Karpas-422 (cell line): ENCODE measurements around the gene TSHZ2. TPM values are rescaled to one million over a fixed set of nuclear protein-coding genes. Genes with fewer than 3 reads are reported as not detected.
"Not testable (repeated sequence)": the region's sequence is repeated elsewhere in the genome, so short reads cannot be mapped to it uniquely, and the experiment has no call there.

ENCODE experiments used
- DNase-seq: peaks from one replicate; pipeline ENCODE4 v3.0.0-alpha.2; 2015
- H2AFZ ChIP-seq: fragments of 200-600 bp; sonication (generic); 2 replicates; pipeline ENCODE4 v1.6.1; 2014; ENCODE audit warnings: antibody characterized with exemption, low read length, mixed read lengths
- H3K27ac ChIP-seq: fragments of 200-600 bp; sonication (generic); 2 replicates; pipeline ENCODE4 v1.5.1; 2014; ENCODE audit warnings: mild to moderate bottlenecking, low read length, moderate library complexity
- H3K27me3 ChIP-seq: fragments of 200-600 bp; sonication (generic); 2 replicates; pipeline ENCODE4 v1.6.1; 2014; ENCODE audit warnings: low read length, mixed read lengths
- H3K36me3 ChIP-seq: fragments of 200-600 bp; sonication (generic); 2 replicates; pipeline ENCODE4 v1.6.1; 2014; ENCODE audit warnings: low read length, mixed read lengths; ENCODE audit not compliant: insufficient read depth
- H3K4me1 ChIP-seq: fragments of 200-600 bp; sonication (generic); 2 replicates; pipeline ENCODE4 v1.6.1; 2014; ENCODE audit warnings: mild to moderate bottlenecking, low read length, mixed read lengths
- H3K4me2 ChIP-seq: fragments of 200-600 bp; sonication (generic); 2 replicates; pipeline ENCODE4 v1.6.1; 2014; ENCODE audit warnings: low read length, low read depth, mild to moderate bottlenecking; ENCODE audit not compliant: poor library complexity, severe bottlenecking
- H3K4me3 ChIP-seq: fragments of 200-600 bp; sonication (generic); 2 replicates; pipeline ENCODE4 v1.5.1; 2014; ENCODE audit warnings: mild to moderate bottlenecking, antibody characterized with exemption, low read length, mixed read lengths
- H3K79me2 ChIP-seq: fragments of 200-600 bp; sonication (generic); 2 replicates; pipeline ENCODE4 v1.6.1; 2014; ENCODE audit warnings: mild to moderate bottlenecking, low read length, mixed read lengths
- H3K9ac ChIP-seq: fragments of 200-600 bp; sonication (generic); 2 replicates; pipeline ENCODE4 v1.6.0; 2014; ENCODE audit warnings: low read length
- H3K9me2 ChIP-seq: fragments of 200-600 bp; sonication (generic), shearing (Covaris generic); replicated peaks from 2 replicates; pipeline ENCODE4 v1.6.0; 2014; ENCODE audit warnings: mild to moderate bottlenecking, low read length, moderate library complexity; ENCODE audit not compliant: insufficient read depth
- H3K9me3 ChIP-seq: fragments of 300-700, 200-600 bp; sonication (generic); 2 replicates; pipeline ENCODE4 v1.6.1; 2014; ENCODE audit warnings: low read length, mixed read lengths
- H4K20me1 ChIP-seq: fragments of 200-600 bp; sonication (generic); 2 replicates; pipeline ENCODE4 v1.6.1; 2014; ENCODE audit warnings: mild to moderate bottlenecking, antibody characterized with exemption, low read length, low read depth; ENCODE audit not compliant: insufficient read depth
- total RNA-seq: library from RNA; depleted of rRNA; stranded (reverse); fragments of >200 nt; shearing (Covaris generic); gene quantifications from 2 replicates; pipeline ENCODE4 v1.2.3, GENCODE V29; 2014; ENCODE audit warnings: low replicate concordance

Gene TSHZ2
- total RNA-seq, 1 experiment from 2014 or later, result not detected

DNA sequence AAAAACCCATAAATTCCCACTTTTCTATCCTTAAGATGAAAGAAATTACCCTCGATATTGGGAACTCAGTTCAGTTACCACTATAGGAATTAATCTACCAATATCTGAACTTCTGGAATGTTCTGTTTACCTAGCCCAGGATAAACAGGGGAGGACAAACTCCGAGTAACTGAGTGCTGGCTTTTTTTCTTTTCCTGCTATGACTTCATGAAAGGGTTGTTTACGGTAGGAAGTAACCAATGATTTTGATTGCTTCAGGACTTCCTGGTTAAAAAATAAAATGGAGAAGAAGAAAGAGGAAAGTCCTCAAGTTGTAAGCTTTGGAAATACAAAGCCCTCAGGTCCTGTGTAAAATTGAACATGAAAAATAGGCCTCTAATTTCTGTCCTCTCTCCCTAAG, 453.8 kb downstream of the TSHZ2 start:
- Histone ChIP-seq H3K9ac (no peak overlapping the region), H4K20me1 (no peaks in the 10 kb centered on the region), H3K9me3 (peaks cover 15% of the 10 kb centered on the region), H3K27ac (no peak overlapping the region), H2AFZ (no peak overlapping the region), H3K4me1 (no peaks in the 10 kb centered on the region), H3K4me2 (no peak overlapping the region), H3K79me2 (no peaks in the 10 kb centered on the region), H3K4me3 (no peak overlapping the region), H3K9me2 (no peaks in the 10 kb centered on the region), H3K27me3 (no peaks in the 10 kb centered on the region), H3K36me3 (no peaks in the 10 kb centered on the region)
- DNase-seq, result no peak

DNA sequence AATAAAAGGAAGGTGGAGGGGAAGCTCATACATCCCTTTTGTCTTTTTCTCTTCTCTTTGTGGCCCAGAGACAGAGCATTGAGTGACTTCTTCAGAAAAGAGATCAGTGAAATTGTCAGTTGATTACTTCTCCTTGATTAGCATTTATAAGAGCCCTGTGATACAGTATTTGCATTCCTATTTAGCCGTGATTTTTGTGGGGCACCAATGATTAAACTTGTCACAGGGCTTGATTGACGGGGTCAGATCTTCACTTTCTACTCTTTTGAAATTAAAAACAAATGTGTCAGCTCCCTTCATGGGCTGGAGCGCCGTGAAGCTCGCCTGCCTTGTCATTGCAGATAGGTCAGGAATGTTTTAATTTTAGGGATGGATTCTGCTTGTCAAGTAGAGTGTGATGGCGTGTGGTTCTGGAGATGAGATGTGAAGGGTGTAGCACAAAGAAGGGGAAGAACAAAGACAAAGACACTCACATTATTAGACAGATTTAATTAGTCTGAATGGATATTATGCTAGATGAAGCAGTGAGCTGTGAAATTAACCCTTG, 454.7 kb downstream of the TSHZ2 start:
- DNase-seq, result no peak
- Histone ChIP-seq H3K36me3 (no peaks in the 10 kb centered on the region), H3K4me1 (no peaks in the 10 kb centered on the region), H3K9me2 (no peaks in the 10 kb centered on the region), H2AFZ (no peak overlapping the region), H3K27me3 (no peaks in the 10 kb centered on the region), H3K4me2 (no peak overlapping the region), H3K27ac (no peak overlapping the region), H3K9me3 (peaks cover 15% of the 10 kb centered on the region), H3K9ac (no peak overlapping the region), H3K79me2 (no peaks in the 10 kb centered on the region), H4K20me1 (no peaks in the 10 kb centered on the region), H3K4me3 (no peak overlapping the region)

- no peaks in the 10 kb centered on the region for H3K79me2 ChIP-seq
- no peaks in the 10 kb centered on the region for H3K9me2 ChIP-seq
- no peak overlapping the region for H3K9ac ChIP-seq
- no peak overlapping the region for H3K4me2 ChIP-seq
- H2AFZ ChIP-seq, result no peak overlapping the region
- no peak for DNase-seq
- H3K4me1 ChIP-seq, result no peaks in the 10 kb centered on the region
- H3K27ac ChIP-seq, result no peak overlapping the region
- H3K9me3 ChIP-seq, result peaks cover 15% of the 10 kb centered on the region
- no peaks in the 10 kb centered on the region for H3K36me3 ChIP-seq
- H3K27me3 ChIP-seq, result no peaks in the 10 kb centered on the region
- H4K20me1 ChIP-seq, result no peaks in the 10 kb centered on the region
- no peak overlapping the region for H3K4me3 ChIP-seq
These were observed 455.8 kb downstream of the TSHZ2 start for GRCh38 chr20:53427951-53428350.

- Histone ChIP-seq H3K9ac (no peak overlapping the region), H3K27ac (no peak overlapping the region), H3K36me3 (no peaks in the 10 kb centered on the region), H3K4me2 (no peak overlapping the region), H2AFZ (no peak overlapping the region), H3K79me2 (no peaks in the 10 kb centered on the region), H3K4me3 (no peak overlapping the region), H4K20me1 (no peaks in the 10 kb centered on the region), H3K4me1 (no peaks in the 10 kb centered on the region), H3K9me3 (peaks cover 13% of the 10 kb centered on the region), H3K9me2 (no peaks in the 10 kb centered on the region), H3K27me3 (no peaks in the 10 kb centered on the region)
- DNase-seq, result no peak
These were observed 456.4 kb downstream of the TSHZ2 start for GRCh38 chr20:53428588-53428987.

GRCh38 chr20:53428996-53429395, 456.8 kb downstream of the TSHZ2 start:
- H2AFZ ChIP-seq, result no peak overlapping the region
- no peak overlapping the region for H3K9ac ChIP-seq
- H3K27ac ChIP-seq, result no peak overlapping the region
- no peak overlapping the region for H3K4me3 ChIP-seq
- peaks cover 9% of the 10 kb centered on the region for H3K9me3 ChIP-seq
- no peak for DNase-seq
- no peaks in the 10 kb centered on the region for H3K4me1 ChIP-seq
- no peaks in the 10 kb centered on the region for H3K79me2 ChIP-seq
- no peaks in the 10 kb centered on the region for H3K36me3 ChIP-seq
- no peaks in the 10 kb centered on the region for H4K20me1 ChIP-seq
- H3K27me3 ChIP-seq, result no peaks in the 10 kb centered on the region
- H3K9me2 ChIP-seq, result no peaks in the 10 kb centered on the region
- no peak overlapping the region for H3K4me2 ChIP-seq

GRCh38 chr20:53434662-53435061, 462.5 kb downstream of the TSHZ2 start:
- Histone ChIP-seq H3K27me3 (no peaks in the 10 kb centered on the region), H3K4me1 (no peaks in the 10 kb centered on the region), H3K79me2 (no peaks in the 10 kb centered on the region), H3K9ac (no peak overlapping the region), H2AFZ (no peak overlapping the region), H3K9me3 (peaks cover 10% of the 10 kb centered on the region), H4K20me1 (no peaks in the 10 kb centered on the region), H3K36me3 (no peaks in the 10 kb centered on the region), H3K27ac (no peak overlapping the region), H3K4me2 (no peak overlapping the region), H3K4me3 (no peak overlapping the region), H3K9me2 (no peaks in the 10 kb centered on the region)
- DNase-seq, result no peak

GRCh38 chr20:53436927-53437326, 464.8 kb downstream of the TSHZ2 start:
- H3K9ac ChIP-seq, H3K27me3 ChIP-seq, H3K4me2 ChIP-seq, DNase-seq, H3K36me3 ChIP-seq, H3K27ac ChIP-seq, H3K79me2 ChIP-seq, H4K20me1 ChIP-seq, H3K9me2 ChIP-seq, H3K4me3 ChIP-seq, H3K4me1 ChIP-seq, H2AFZ ChIP-seq: not testable (repeated sequence)
- H3K9me3 ChIP-seq, result peaks cover 21% of the 10 kb centered on the region

GRCh38 chr20:53438368-53438767, 466.2 kb downstream of the TSHZ2 start:
- H4K20me1 ChIP-seq, result no peaks in the 10 kb centered on the region
- H3K9me2 ChIP-seq, result no peaks in the 10 kb centered on the region

DNA sequence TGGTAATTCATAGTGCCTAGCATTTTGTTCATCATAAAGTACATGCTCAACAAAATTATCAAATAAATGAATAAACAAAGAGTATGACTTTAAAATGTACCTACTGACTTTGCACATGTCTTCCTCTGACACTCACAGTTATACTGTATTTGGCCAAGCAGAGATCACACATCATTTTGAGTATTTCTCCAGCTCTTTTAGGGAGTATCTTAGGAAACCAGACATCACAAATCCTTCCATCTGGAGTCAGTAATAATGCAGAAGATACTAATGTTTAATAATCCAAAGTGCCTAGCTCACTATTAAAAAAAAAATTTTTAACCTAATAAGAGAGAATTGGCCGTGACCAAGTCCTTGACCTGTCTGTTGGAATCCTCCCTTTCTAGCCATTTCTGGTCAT, 466.9 kb downstream of the TSHZ2 start:
- Histone ChIP-seq H3K27ac (no peak overlapping the region), H3K4me1 (no peaks in the 10 kb centered on the region), H2AFZ (no peak overlapping the region), H3K4me2 (no peak overlapping the region), H4K20me1 (no peaks in the 10 kb centered on the region), H3K9me3 (peaks cover 27% of the 10 kb centered on the region), H3K9me2 (no peaks in the 10 kb centered on the region), H3K4me3 (no peak overlapping the region), H3K36me3 (no peaks in the 10 kb centered on the region), H3K27me3 (no peaks in the 10 kb centered on the region), H3K79me2 (no peaks in the 10 kb centered on the region), H3K9ac (no peak overlapping the region)
- no peak for DNase-seq

More at GRCh38 chr20:53438368-53438767, 466.2 kb downstream of the TSHZ2 start:
- H3K9ac ChIP-seq, result no peak overlapping the region
- no peaks in the 10 kb centered on the region for H3K4me1 ChIP-seq
- H2AFZ ChIP-seq, result no peak overlapping the region
- H3K4me2 ChIP-seq, result no peak overlapping the region
- no peak for DNase-seq
- H3K9me3 ChIP-seq, result peaks cover 27% of the 10 kb centered on the region
- no peaks in the 10 kb centered on the region for H3K27me3 ChIP-seq
- H3K36me3 ChIP-seq, result no peaks in the 10 kb centered on the region
- no peak overlapping the region for H3K4me3 ChIP-seq
- no peak overlapping the region for H3K27ac ChIP-seq
- H3K79me2 ChIP-seq, result no peaks in the 10 kb centered on the region
